Measurements from ENCODE around the gene ASCL1.

DNA sequence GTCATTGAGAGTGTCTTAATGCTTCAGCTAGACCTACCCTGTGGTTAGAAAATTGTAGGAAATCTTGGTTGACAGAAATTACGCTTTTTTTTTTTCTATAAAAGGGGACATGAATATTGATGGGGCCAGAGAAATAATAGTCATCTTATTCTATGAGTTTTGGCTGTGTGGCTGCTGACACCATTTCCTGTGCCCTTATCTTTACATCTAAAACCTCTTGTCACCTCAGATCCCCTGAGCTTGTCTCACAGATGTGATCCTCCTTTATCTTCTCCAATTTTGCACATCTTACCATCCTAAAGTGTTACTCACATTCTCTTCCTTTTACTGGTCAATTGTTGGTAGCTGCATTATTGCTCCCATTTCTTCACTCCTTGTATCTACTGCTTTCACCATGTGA lies 36.1 kb downstream of the ASCL1 start:
- TF ChIP-seq CEBPG (CRISPR knock-in tag; IDR thresholded peaks at IDR 0.05) (no peak), CEBPG (tag; conservative IDR thresholded peaks at IDR 0.05 in 1 of 2, IDR thresholded peaks at IDR 0.05 in 1 of 2) (no peak), ETV5 (CRISPR knock-in tag; IDR thresholded peaks at IDR 0.05; ENCODE audit: low read depth) (no peak), TRIM24 (IDR thresholded peaks at IDR 0.05) (no peak), MTA2 (IDR thresholded peaks at IDR 0.05; ENCODE audit: low read depth) (no peak), KDM1A (IDR thresholded peaks at IDR 0.05) (no peak), MTA3 (IDR thresholded peaks at IDR 0.05; ENCODE audit: borderline replicate concordance) (no peak), CREM (IDR thresholded peaks at IDR 0.05; ENCODE audit: low read depth) (no peak), FOXK1 (CRISPR knock-in tag; IDR thresholded peaks at IDR 0.05; ENCODE audit: borderline replicate concordance) (no peak)
- TF ChIP-seq, protein P1, sequence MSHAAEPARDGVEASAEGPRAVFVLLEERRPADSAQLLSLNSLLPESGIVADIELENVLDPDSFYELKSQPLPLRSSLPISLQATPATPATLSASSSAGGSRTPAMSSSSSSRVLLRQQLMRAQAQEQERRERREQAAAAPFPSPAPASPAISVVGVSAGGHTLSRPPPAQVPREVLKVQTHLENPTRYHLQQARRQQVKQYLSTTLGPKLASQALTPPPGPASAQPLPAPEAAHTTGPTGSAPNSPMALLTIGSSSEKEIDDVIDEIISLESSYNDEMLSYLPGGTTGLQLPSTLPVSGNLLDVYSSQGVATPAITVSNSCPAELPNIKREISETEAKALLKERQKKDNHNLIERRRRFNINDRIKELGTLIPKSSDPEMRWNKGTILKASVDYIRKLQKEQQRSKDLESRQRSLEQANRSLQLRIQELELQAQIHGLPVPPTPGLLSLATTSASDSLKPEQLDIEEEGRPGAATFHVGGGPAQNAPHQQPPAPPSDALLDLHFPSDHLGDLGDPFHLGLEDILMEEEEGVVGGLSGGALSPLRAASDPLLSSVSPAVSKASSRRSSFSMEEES (CRISPR knock-in tag; IDR thresholded peaks at IDR 0.05), result no peak
- TF ChIP-seq, protein P2, sequence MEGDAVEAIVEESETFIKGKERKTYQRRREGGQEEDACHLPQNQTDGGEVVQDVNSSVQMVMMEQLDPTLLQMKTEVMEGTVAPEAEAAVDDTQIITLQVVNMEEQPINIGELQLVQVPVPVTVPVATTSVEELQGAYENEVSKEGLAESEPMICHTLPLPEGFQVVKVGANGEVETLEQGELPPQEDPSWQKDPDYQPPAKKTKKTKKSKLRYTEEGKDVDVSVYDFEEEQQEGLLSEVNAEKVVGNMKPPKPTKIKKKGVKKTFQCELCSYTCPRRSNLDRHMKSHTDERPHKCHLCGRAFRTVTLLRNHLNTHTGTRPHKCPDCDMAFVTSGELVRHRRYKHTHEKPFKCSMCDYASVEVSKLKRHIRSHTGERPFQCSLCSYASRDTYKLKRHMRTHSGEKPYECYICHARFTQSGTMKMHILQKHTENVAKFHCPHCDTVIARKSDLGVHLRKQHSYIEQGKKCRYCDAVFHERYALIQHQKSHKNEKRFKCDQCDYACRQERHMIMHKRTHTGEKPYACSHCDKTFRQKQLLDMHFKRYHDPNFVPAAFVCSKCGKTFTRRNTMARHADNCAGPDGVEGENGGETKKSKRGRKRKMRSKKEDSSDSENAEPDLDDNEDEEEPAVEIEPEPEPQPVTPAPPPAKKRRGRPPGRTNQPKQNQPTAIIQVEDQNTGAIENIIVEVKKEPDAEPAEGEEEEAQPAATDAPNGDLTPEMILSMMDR (IDR thresholded peaks at IDR 0.05 in 2 of 3, conservative IDR thresholded peaks at IDR 0.05 in 1 of 3; ENCODE audit: insufficient read depth in 2 of 3, low read depth in 1 of 3, low read length in 3 of 3), result no peak
- TF ChIP-seq, protein P3, sequence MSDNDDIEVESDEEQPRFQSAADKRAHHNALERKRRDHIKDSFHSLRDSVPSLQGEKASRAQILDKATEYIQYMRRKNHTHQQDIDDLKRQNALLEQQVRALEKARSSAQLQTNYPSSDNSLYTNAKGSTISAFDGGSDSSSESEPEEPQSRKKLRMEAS (CRISPR knock-in tag; IDR thresholded peaks at IDR 0.05), result no peak
- TF ChIP-seq, protein P4, sequence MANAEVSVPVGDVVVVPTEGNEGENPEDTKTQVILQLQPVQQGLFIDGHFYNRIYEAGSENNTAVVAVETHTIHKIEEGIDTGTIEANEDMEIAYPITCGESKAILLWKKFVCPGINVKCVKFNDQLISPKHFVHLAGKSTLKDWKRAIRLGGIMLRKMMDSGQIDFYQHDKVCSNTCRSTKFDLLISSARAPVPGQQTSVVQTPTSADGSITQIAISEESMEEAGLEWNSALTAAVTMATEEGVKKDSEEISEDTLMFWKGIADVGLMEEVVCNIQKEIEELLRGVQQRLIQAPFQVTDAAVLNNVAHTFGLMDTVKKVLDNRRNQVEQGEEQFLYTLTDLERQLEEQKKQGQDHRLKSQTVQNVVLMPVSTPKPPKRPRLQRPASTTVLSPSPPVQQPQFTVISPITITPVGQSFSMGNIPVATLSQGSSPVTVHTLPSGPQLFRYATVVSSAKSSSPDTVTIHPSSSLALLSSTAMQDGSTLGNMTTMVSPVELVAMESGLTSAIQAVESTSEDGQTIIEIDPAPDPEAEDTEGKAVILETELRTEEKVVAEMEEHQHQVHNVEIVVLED (CRISPR knock-in tag; IDR thresholded peaks at IDR 0.05), result no peak
- TF ChIP-seq, protein P5, sequence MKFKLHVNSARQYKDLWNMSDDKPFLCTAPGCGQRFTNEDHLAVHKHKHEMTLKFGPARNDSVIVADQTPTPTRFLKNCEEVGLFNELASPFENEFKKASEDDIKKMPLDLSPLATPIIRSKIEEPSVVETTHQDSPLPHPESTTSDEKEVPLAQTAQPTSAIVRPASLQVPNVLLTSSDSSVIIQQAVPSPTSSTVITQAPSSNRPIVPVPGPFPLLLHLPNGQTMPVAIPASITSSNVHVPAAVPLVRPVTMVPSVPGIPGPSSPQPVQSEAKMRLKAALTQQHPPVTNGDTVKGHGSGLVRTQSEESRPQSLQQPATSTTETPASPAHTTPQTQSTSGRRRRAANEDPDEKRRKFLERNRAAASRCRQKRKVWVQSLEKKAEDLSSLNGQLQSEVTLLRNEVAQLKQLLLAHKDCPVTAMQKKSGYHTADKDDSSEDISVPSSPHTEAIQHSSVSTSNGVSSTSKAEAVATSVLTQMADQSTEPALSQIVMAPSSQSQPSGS (CRISPR knock-in tag; IDR thresholded peaks at IDR 0.05), result no peak
